WI38 (cell line): ENCODE measurements around the gene SPA17.

Experiments
- H3K4me3 ChIP-seq: 2 replicates; pipeline ENCODE4 v1.5.1; 2011; ENCODE audit warnings: low read depth, mild to moderate bottlenecking, control low read depth, low read length
- TF ChIP-seq, protein P1 (sequence below): IDR thresholded peaks from 2 replicates; pipeline ENCODE4 v1.5.1; 2012; ENCODE audit warnings: low read depth, mild to moderate bottlenecking, control low read depth, low read length

SPA17 gene

GRCh38 chr11:124674571-124674970, 867 bp downstream of the SPA17 start:
- H3K4me3 ChIP-seq: peak overlapping the region; percentile 65

DNA sequence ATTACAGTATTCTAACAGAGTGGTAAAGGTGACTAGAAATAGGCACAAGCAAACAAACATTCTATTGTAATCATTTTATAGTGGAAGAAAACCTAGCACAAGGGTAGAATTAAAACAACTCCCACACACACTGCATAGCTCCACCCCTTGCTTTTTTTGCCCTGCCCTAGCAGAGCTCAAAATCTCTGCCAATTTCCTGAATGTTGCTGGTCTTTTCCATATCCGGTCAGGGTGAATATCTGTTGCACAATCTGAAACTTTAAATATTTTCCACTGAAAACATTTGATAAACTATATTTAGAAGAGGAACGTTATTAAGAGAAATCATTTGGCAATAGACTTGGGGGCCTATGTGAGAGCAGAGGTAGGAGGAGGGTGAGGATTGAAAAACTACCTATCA, 2.7 kb downstream of the SPA17 start:
- TF ChIP-seq, protein P1, sequence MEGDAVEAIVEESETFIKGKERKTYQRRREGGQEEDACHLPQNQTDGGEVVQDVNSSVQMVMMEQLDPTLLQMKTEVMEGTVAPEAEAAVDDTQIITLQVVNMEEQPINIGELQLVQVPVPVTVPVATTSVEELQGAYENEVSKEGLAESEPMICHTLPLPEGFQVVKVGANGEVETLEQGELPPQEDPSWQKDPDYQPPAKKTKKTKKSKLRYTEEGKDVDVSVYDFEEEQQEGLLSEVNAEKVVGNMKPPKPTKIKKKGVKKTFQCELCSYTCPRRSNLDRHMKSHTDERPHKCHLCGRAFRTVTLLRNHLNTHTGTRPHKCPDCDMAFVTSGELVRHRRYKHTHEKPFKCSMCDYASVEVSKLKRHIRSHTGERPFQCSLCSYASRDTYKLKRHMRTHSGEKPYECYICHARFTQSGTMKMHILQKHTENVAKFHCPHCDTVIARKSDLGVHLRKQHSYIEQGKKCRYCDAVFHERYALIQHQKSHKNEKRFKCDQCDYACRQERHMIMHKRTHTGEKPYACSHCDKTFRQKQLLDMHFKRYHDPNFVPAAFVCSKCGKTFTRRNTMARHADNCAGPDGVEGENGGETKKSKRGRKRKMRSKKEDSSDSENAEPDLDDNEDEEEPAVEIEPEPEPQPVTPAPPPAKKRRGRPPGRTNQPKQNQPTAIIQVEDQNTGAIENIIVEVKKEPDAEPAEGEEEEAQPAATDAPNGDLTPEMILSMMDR: no peak
- peak overlapping the region; percentile 3 for H3K4me3 ChIP-seq

More at GRCh38 chr11:124674571-124674970, 867 bp downstream of the SPA17 start:
- TF ChIP-seq, protein P1: no peak

- H3K4me3 ChIP-seq: no peak overlapping the region
- TF ChIP-seq, protein P1: no peak
Observed at GRCh38 chr11:124678416-124678815, 4.7 kb downstream of the SPA17 start.

- no peak overlapping the region for H3K4me3 ChIP-seq
- TF ChIP-seq, protein P1: no peak
Observed at GRCh38 chr11:124681421-124681820, 7.7 kb downstream of the SPA17 start.

DNA sequence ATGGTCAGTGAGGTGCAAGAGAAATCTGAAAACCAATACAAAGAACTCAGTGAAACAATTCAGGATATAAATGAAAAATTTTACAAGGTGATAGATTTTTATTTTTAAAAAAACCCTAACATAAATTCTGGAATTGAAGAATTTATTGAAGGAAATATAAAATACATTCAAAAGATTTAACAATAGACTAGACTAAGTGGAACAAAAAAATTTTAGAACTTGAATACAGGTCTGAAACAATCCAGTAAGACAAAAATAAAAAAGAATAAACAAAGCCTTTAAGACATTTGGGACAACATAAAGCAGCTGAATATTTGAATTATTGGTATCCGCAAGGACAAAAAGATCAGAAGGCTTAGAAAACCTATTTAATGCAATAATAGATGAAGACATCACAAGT, 8.7 kb downstream of the SPA17 start:
- H3K4me3 ChIP-seq: no peak overlapping the region
- TF ChIP-seq, protein P1: no peak

DNA sequence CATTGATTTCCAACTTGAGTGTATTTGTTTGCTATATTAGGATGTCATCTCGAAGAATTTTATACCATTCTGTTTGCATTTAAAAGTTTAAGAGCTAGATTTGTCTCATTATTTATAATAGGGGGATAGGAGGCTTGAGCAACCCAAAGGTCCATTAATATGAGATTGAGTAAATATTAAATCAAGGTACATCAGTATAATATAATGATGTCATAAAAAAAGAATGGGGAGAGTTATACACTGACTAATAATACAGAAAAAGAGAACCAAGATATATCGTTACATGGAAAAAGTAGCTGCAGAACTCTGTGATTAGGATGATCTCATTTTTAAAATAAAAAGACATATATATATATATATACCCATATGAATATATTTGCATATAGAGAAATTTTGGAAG, 19.4 kb downstream of the SPA17 start:
- H3K4me3 ChIP-seq: no peak overlapping the region
- TF ChIP-seq, protein P1: no peak

GRCh38 chr11:124699547-124699946, 25.8 kb downstream of the SPA17 start:
- H3K4me3 ChIP-seq: no peak overlapping the region
- TF ChIP-seq, protein P1: no peak
